BLaER1 (cell line): ENCODE data around the gene S100A16.

Source experiments
- H3K27ac ChIP-seq: shearing (Covaris generic); formaldehyde crosslinking; 2 replicates; pipeline ENCODE4 v1.8.1; 2022
- H3K27me3 ChIP-seq: shearing (Covaris generic); formaldehyde crosslinking; 2 replicates; pipeline ENCODE4 v1.8.1; 2022
- H3K36me3 ChIP-seq: shearing (Covaris generic); formaldehyde crosslinking; 2 replicates; pipeline ENCODE4 v1.8.1; 2022
- H3K4me1 ChIP-seq: shearing (Covaris generic); formaldehyde crosslinking; 2 replicates; pipeline ENCODE4 v1.8.1; 2022
- H3K4me2 ChIP-seq: shearing (Covaris generic); formaldehyde crosslinking; 2 replicates; pipeline ENCODE4 v1.8.1; 2022
- H3K4me3 ChIP-seq: shearing (Covaris generic); formaldehyde crosslinking; 2 replicates; pipeline ENCODE4 v1.8.1; 2022
- H3K9ac ChIP-seq: shearing (Covaris generic); formaldehyde crosslinking; 2 replicates; pipeline ENCODE4 v1.8.1; 2022
- H3K9me3 ChIP-seq: shearing (Covaris generic); formaldehyde crosslinking; 2 replicates; pipeline ENCODE4 v1.8.1; 2022
- H4K20me1 ChIP-seq: shearing (Covaris generic); formaldehyde crosslinking; 2 replicates; pipeline ENCODE4 v1.8.1; 2022
- Cebpa-rat ChIP-seq: shearing (Covaris generic); IDR thresholded peaks from 2 replicates; pipeline ENCODE4 v1.8.1; 2022

S100A16 gene

GRCh38 chr1:153617663-153618062 is 4.7 kb upstream of the S100A16 start:
- peaks cover 50% of the 10 kb centered on the region for H3K4me1 ChIP-seq
- H3K27me3 ChIP-seq = no peaks in the 10 kb centered on the region
- H3K9ac ChIP-seq = no peak overlapping the region; the same call in 1 of the 2 replicates
- no peak for TF ChIP-seq Cebpa-rat
- no peak overlapping the region for H3K4me3 ChIP-seq
- peaks cover 23% of the 10 kb centered on the region for H3K36me3 ChIP-seq
- no peak overlapping the region for H3K27ac ChIP-seq
- H3K9me3 ChIP-seq = peaks cover 12% of the 10 kb centered on the region; the same call in 1 of the 2 replicates
- H4K20me1 ChIP-seq = no peaks in the 10 kb centered on the region
- peak overlapping the region; percentile 59 for H3K4me2 ChIP-seq

- H3K27me3 ChIP-seq = no peaks in the 10 kb centered on the region
- no peak for TF ChIP-seq Cebpa-rat
- peaks cover 12% of the 10 kb centered on the region; the same call in 1 of the 2 replicates for H3K9me3 ChIP-seq
- no peaks in the 10 kb centered on the region for H4K20me1 ChIP-seq
- H3K36me3 ChIP-seq = peaks cover 23% of the 10 kb centered on the region
- peak overlapping the region; percentile 55 for H3K27ac ChIP-seq
- H3K4me3 ChIP-seq = no peak overlapping the region
- H3K4me2 ChIP-seq = no peak overlapping the region
- H3K9ac ChIP-seq = no peak overlapping the region
- H3K4me1 ChIP-seq = peaks cover 43% of the 10 kb centered on the region
Observed at GRCh38 chr1:153616917-153617311, 4.0 kb upstream of the S100A16 start.

- H3K4me3 ChIP-seq = no peak within 1 kb of the TSS
- peaks cover 12% of the 10 kb centered on the region; the same call in 1 of the 2 replicates for H3K9me3 ChIP-seq
- no peaks in the 10 kb centered on the region for H3K27me3 ChIP-seq
- H3K4me1 ChIP-seq = peaks cover 37% of the 10 kb centered on the region
- peak within 1 kb of the TSS; percentile 55 for H3K27ac ChIP-seq
- no peak for TF ChIP-seq Cebpa-rat
- peaks cover 23% of the 10 kb centered on the region for H3K36me3 ChIP-seq
- H3K4me2 ChIP-seq = no peak within 1 kb of the TSS
- H4K20me1 ChIP-seq = no peaks in the 10 kb centered on the region
- no peak within 1 kb of the TSS for H3K9ac ChIP-seq
Observed at GRCh38 chr1:153616144-153616916, 3.4 kb upstream of the S100A16 start, which contains the start of gene S100A14. Gene S100A14 (minus strand): TSS chr1:153616325. CDS start chr1:153615858, 467 bp downstream.

- Histone ChIP-seq H3K36me3 (peaks cover 20% of the 10 kb centered on the region), H3K27me3 (no peaks in the 10 kb centered on the region), H3K4me2 (no peak overlapping the region), H3K4me1 (peaks cover 38% of the 10 kb centered on the region), H3K27ac (0 out of 2 replicates have a peak overlapping the region, but pooled peaks have one; percentile 6), H3K9me3 (peaks cover 12% of the 10 kb centered on the region; the same call in 1 of the 2 replicates), H4K20me1 (no peaks in the 10 kb centered on the region), H3K9ac (no peak overlapping the region), H3K4me3 (no peak overlapping the region)
- TF ChIP-seq Cebpa-rat = no peak
Observed at GRCh38 chr1:153615406-153615805, 2.5 kb upstream of the S100A16 start.

GRCh38 chr1:153614906-153615305 is 2.0 kb upstream of the S100A16 start:
- H4K20me1 ChIP-seq = no peaks in the 10 kb centered on the region
- H3K9ac ChIP-seq = no peak overlapping the region
- no peak overlapping the region for H3K27ac ChIP-seq
- no peak overlapping the region for H3K4me3 ChIP-seq
- peaks cover 43% of the 10 kb centered on the region for H3K4me1 ChIP-seq
- peaks cover 15% of the 10 kb centered on the region for H3K36me3 ChIP-seq
- no peaks in the 10 kb centered on the region for H3K27me3 ChIP-seq
- peak overlapping the region; percentile 25 for H3K4me2 ChIP-seq
- no peak for TF ChIP-seq Cebpa-rat
- H3K9me3 ChIP-seq = peaks cover 9% of the 10 kb centered on the region; the same call in 1 of the 2 replicates

- Histone ChIP-seq H4K20me1 (no peaks in the 10 kb centered on the region), H3K4me2 (peak overlapping the region; percentile 25), H3K4me1 (peaks cover 49% of the 10 kb centered on the region), H3K27ac (peak overlapping the region; percentile 19; the same call in 1 of the 2 replicates), H3K27me3 (no peaks in the 10 kb centered on the region), H3K9me3 (0 out of 2 replicates have a peak, but pooled peaks cover 3% of the 10 kb centered on the region), H3K4me3 (no peak overlapping the region), H3K36me3 (peaks cover 10% of the 10 kb centered on the region), H3K9ac (no peak overlapping the region)
- TF ChIP-seq Cebpa-rat = no peak
Observed at GRCh38 chr1:153614189-153614900, 1.4 kb upstream of the S100A16 start.

GRCh38 chr1:153613406-153613805 is 469 bp upstream of the S100A16 start:
- no peak overlapping the region for H3K9ac ChIP-seq
- peaks cover under 1% of the 10 kb centered on the region; the same call in 1 of the 2 replicates for H3K36me3 ChIP-seq
- H3K9me3 ChIP-seq = no peaks in the 10 kb centered on the region
- no peaks in the 10 kb centered on the region for H4K20me1 ChIP-seq
- no peak overlapping the region for H3K4me3 ChIP-seq
- no peaks in the 10 kb centered on the region for H3K27me3 ChIP-seq
- peaks cover 52% of the 10 kb centered on the region for H3K4me1 ChIP-seq
- TF ChIP-seq Cebpa-rat = no peak
- no peak overlapping the region for H3K4me2 ChIP-seq
- no peak overlapping the region for H3K27ac ChIP-seq

GRCh38 chr1:153612111-153612754 is 704 bp downstream of the S100A16 start:
- Histone ChIP-seq H3K27ac (0 out of 2 replicates have a peak overlapping the region, but pooled peaks have one; percentile 18), H3K27me3 (no peaks in the 10 kb centered on the region), H4K20me1 (no peaks in the 10 kb centered on the region), H3K9me3 (no peaks in the 10 kb centered on the region), H3K36me3 (no peaks in the 10 kb centered on the region), H3K9ac (0 out of 2 replicates have a peak overlapping the region, but pooled peaks have one; percentile 6), H3K4me3 (no peak overlapping the region), H3K4me1 (peaks cover 52% of the 10 kb centered on the region), H3K4me2 (no peak overlapping the region)
- no peak for TF ChIP-seq Cebpa-rat

GRCh38 chr1:153611356-153611755 is 1.6 kb downstream of the S100A16 start:
- Histone ChIP-seq H3K4me2 (no peak overlapping the region), H3K36me3 (no peaks in the 10 kb centered on the region), H3K4me3 (no peak overlapping the region), H3K9ac (no peak overlapping the region), H4K20me1 (no peaks in the 10 kb centered on the region), H3K27ac (no peak overlapping the region), H3K4me1 (peaks cover 49% of the 10 kb centered on the region), H3K9me3 (no peaks in the 10 kb centered on the region), H3K27me3 (no peaks in the 10 kb centered on the region)
- TF ChIP-seq Cebpa-rat = no peak
